IMR-90 (cell line): ENCODE data around the gene C19orf33.

Experiments used
- MAFK ChIP-seq: IDR thresholded peaks from 2 replicates; pipeline ENCODE4 v1.6.1; 2012; ENCODE audit warnings: low read depth, low read length, improper control_type of control experiment
- NFE2L2 ChIP-seq: fragments of 150-350 bp; IDR thresholded peaks from 2 replicates; pipeline ENCODE4 v1.6.1; 2016; ENCODE audit warnings: low read depth, mild to moderate bottlenecking, low read length
- RFX5 ChIP-seq: IDR thresholded peaks from 2 replicates; pipeline ENCODE4 v1.8.0; 2012; ENCODE audit warnings: low read depth, mild to moderate bottlenecking, low read length, moderate library complexity
- TF ChIP-seq, protein P1 (sequence below): conservative IDR thresholded peaks from 2 replicates; pipeline ENCODE4 v1.5.1; 2012; ENCODE audit warnings: mild to moderate bottlenecking, low read depth, low read length, improper control_type of control experiment

DNA sequence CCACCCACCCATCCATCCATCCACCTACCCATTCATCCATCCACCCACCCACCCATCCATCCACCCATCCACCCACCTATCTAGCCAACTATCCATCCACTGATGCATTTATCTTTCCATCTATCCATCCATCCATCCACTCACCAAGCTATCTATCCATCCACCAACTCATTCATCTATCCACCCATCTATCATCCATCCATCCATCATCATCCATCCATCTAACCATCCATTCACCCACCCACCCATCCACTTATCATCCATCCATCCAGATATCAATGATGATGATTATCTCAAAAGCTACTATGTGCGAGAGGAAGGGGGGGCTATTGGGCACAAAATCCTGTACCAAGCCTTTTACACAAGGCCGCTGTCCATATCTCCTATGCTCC, 6.2 kb downstream of the C19orf33 start:
- TF ChIP-seq RFX5: no peak
- TF ChIP-seq, protein P1, sequence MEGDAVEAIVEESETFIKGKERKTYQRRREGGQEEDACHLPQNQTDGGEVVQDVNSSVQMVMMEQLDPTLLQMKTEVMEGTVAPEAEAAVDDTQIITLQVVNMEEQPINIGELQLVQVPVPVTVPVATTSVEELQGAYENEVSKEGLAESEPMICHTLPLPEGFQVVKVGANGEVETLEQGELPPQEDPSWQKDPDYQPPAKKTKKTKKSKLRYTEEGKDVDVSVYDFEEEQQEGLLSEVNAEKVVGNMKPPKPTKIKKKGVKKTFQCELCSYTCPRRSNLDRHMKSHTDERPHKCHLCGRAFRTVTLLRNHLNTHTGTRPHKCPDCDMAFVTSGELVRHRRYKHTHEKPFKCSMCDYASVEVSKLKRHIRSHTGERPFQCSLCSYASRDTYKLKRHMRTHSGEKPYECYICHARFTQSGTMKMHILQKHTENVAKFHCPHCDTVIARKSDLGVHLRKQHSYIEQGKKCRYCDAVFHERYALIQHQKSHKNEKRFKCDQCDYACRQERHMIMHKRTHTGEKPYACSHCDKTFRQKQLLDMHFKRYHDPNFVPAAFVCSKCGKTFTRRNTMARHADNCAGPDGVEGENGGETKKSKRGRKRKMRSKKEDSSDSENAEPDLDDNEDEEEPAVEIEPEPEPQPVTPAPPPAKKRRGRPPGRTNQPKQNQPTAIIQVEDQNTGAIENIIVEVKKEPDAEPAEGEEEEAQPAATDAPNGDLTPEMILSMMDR: no peak
- no peak for TF ChIP-seq NFE2L2
- TF ChIP-seq MAFK: no peak
